ENCODE data around the gene ABCC1. TPM values are rescaled to one million over a fixed set of nuclear protein-coding genes. Genes with fewer than 3 reads are reported as not detected.
"Not testable (repeated sequence)": the region's sequence is repeated elsewhere in the genome, so short reads cannot be mapped to it uniquely, and the experiment has no call there.

ABCC1 gene
- total RNA-seq, 1 donor from 2014 or later: 21.8 TPM

DNA sequence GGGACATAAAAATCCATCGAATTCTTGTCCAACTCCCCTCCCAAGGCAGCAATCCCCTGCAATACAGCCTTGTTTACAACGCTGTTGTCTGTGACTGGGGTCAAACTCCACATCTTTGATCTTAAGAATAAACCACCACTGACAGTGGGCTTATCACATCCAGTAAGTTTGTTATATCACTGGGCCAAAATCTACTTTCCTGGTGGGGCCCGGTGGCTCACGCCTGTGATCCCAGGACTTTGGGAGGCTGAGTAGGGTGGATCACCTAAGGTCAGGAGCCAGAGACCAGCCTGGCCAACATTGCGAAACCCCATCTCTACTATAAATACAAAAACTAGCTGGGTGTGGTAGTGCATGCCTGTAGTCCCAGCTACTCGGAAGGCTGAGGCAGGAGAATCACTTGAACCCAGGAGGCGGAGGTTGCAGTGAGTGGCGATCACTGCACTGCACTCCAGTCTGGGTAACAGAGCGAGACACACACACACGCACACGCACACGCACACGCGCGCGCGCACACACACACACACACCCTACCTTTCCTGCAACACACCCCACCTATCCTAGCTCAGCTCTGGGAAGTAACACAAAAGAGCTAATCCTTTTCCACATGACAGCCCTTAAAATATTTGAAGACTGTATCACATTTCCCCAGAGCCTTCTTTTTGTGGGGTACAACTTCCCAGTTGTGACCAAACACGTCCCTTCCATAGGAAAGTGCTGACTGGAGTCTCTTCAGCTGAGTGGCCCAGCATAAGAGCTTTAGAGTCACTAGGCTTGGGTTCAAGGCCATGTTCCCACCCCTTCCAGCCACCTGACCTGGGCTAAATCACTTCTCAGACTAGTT, 20.9 kb upstream of the ABCC1 start:
- no peaks in the 10 kb centered on the region for H3K36me3 Mint-ChIP-seq (ENCODE audit: low read depth, unreplicated experiment)
- TF ChIP-seq, protein P1, sequence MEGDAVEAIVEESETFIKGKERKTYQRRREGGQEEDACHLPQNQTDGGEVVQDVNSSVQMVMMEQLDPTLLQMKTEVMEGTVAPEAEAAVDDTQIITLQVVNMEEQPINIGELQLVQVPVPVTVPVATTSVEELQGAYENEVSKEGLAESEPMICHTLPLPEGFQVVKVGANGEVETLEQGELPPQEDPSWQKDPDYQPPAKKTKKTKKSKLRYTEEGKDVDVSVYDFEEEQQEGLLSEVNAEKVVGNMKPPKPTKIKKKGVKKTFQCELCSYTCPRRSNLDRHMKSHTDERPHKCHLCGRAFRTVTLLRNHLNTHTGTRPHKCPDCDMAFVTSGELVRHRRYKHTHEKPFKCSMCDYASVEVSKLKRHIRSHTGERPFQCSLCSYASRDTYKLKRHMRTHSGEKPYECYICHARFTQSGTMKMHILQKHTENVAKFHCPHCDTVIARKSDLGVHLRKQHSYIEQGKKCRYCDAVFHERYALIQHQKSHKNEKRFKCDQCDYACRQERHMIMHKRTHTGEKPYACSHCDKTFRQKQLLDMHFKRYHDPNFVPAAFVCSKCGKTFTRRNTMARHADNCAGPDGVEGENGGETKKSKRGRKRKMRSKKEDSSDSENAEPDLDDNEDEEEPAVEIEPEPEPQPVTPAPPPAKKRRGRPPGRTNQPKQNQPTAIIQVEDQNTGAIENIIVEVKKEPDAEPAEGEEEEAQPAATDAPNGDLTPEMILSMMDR (IDR thresholded peaks at IDR 0.05; ENCODE audit: unreplicated experiment): no peak
- H3K27me3 Mint-ChIP-seq (ENCODE audit: unreplicated experiment): peaks cover 2% of the 10 kb centered on the region
- H3K27ac Mint-ChIP-seq (ENCODE audit: unreplicated experiment): no peak overlapping the region
- no peak overlapping the region for H3K4me3 Mint-ChIP-seq (ENCODE audit: unreplicated experiment)
- no peaks in the 10 kb centered on the region for H3K9me3 Mint-ChIP-seq (ENCODE audit: unreplicated experiment)
- H3K4me1 Mint-ChIP-seq (ENCODE audit: unreplicated experiment): no peaks in the 10 kb centered on the region
- no peak for DNase-seq (ENCODE audit: low spot score)

GRCh38 chr16:15932939-15933338, 16.5 kb upstream of the ABCC1 start:
- Mint-ChIP-seq H3K27ac (ENCODE audit: unreplicated experiment) (no peak overlapping the region), H3K36me3 (ENCODE audit: low read depth, unreplicated experiment) (no peaks in the 10 kb centered on the region), H3K9me3 (ENCODE audit: unreplicated experiment) (no peaks in the 10 kb centered on the region), H3K4me1 (ENCODE audit: unreplicated experiment) (no peaks in the 10 kb centered on the region), H3K27me3 (ENCODE audit: unreplicated experiment) (peaks cover 2% of the 10 kb centered on the region), H3K4me3 (ENCODE audit: unreplicated experiment) (no peak overlapping the region)
- DNase-seq (ENCODE audit: low spot score): no peak
- TF ChIP-seq, protein P1 (IDR thresholded peaks at IDR 0.05; ENCODE audit: unreplicated experiment): no peak

DNA sequence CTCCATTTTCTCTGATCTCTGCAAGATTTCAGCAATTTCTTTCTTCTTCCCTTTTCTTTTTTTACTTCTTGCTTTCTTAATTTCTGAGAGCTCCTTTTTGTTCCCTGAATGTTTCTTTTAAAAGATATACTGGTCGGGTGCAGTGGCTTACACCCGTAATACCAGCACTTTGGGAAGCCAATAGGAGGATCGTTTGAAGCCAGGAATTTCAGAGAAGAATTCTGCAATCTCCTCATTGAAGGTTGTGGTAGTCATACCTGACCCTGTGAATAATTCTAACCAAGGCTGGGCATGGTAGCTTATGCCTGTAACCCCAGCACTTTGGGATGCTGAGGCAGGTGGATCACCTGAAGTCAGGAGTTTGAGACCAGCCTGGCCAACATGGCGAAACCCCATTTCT, 15.6 kb upstream of the ABCC1 start:
- H3K36me3 Mint-ChIP-seq (ENCODE audit: low read depth, unreplicated experiment): no peaks in the 10 kb centered on the region
- H3K4me3 Mint-ChIP-seq (ENCODE audit: unreplicated experiment): no peak overlapping the region
- TF ChIP-seq, protein P1 (IDR thresholded peaks at IDR 0.05; ENCODE audit: unreplicated experiment): no peak
- peaks cover 2% of the 10 kb centered on the region for H3K27me3 Mint-ChIP-seq (ENCODE audit: unreplicated experiment)
- no peaks in the 10 kb centered on the region for H3K9me3 Mint-ChIP-seq (ENCODE audit: unreplicated experiment)
- H3K4me1 Mint-ChIP-seq (ENCODE audit: unreplicated experiment): no peaks in the 10 kb centered on the region
- H3K27ac Mint-ChIP-seq (ENCODE audit: unreplicated experiment): no peak overlapping the region
- DNase-seq (ENCODE audit: low spot score): no peak

- no peak overlapping the region for H3K27ac Mint-ChIP-seq (ENCODE audit: unreplicated experiment)
- H3K4me3 Mint-ChIP-seq (ENCODE audit: unreplicated experiment): no peak overlapping the region
- H3K4me1 Mint-ChIP-seq (ENCODE audit: unreplicated experiment): no peaks in the 10 kb centered on the region
- peaks cover 4% of the 10 kb centered on the region for H3K27me3 Mint-ChIP-seq (ENCODE audit: unreplicated experiment)
- DNase-seq (ENCODE audit: low spot score): no peak
- H3K9me3 Mint-ChIP-seq (ENCODE audit: unreplicated experiment): no peaks in the 10 kb centered on the region
- H3K36me3 Mint-ChIP-seq (ENCODE audit: low read depth, unreplicated experiment): no peaks in the 10 kb centered on the region
- TF ChIP-seq, protein P1 (IDR thresholded peaks at IDR 0.05; ENCODE audit: unreplicated experiment): no peak
Observed at GRCh38 chr16:15934991-15935390, 14.4 kb upstream of the ABCC1 start.

GRCh38 chr16:15936809-15937208, 12.6 kb upstream of the ABCC1 start:
- H3K36me3 Mint-ChIP-seq (ENCODE audit: low read depth, unreplicated experiment); H3K9me3 Mint-ChIP-seq (ENCODE audit: unreplicated experiment): not testable (repeated sequence)

More at GRCh38 chr16:15936809-15937208, 12.6 kb upstream of the ABCC1 start:
- not testable (repeated sequence) for H3K27ac Mint-ChIP-seq (ENCODE audit: unreplicated experiment); H3K4me3 Mint-ChIP-seq (ENCODE audit: unreplicated experiment); H3K27me3 Mint-ChIP-seq (ENCODE audit: unreplicated experiment); DNase-seq (ENCODE audit: low spot score); H3K4me1 Mint-ChIP-seq (ENCODE audit: unreplicated experiment)

Measured in endothelial cell (in vitro differentiated cells).